Measurements from ENCODE around the gene SLC8A1.

The SLC8A1 gene

DNA sequence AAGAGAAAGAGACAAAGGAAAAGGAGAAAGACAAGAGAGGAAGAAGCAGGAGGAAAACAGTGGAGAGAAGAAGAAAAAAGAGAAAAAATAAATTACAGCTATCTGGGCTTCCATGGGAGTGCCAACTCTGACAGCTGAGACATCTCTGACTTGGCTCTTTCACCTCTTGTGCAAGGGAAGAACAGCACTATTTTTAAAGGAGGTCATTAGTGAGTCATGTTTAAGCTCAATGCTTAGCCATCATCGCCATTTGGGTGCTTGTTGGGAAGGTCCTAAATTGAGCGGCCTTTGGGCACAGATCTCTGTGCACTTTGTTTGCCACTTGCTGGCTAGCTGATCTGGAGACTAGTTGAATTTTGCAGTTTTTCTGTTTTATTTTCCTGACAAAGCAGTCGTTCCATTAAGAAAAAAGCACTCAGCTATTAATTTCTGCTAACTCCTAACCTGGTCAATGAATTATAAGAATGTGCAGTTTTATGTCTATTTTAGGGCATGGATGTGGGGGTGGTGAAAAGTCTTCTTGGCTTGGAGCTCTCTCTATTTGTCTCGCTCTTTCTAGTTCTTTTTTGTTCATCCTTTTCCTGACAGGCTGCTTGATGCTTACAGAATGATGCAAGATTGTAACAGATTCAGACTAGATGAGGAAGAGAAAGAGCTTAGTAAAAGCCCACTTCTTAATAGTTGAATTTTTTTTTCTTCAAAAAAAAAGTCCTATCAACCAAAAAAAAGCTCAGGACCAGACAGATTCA, 231.5 kb downstream of the SLC8A1 start:
- peak; percentile 88 for DNase-seq

DNA sequence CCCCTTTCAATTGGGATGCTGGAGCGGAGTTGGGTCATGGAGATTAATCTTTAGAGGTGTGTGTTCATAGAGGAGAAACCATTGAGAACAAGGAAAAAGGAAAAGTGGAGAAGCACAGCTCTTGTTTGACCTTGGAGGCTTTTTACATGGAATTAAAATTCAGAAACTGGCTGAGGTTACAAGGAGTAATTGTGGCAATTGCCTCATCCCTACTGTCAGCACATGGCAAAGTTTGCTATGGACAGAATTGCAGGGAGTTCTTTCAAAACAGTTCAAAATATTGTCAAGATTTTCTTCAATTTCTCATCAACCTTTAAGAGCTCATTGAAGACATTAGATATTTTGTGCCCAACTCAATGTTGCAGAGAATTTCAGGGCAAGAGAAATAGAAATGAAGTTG, 232.7 kb downstream of the SLC8A1 start:
- no peak for DNase-seq

GRCh38 chr2:40218679-40219078, 233.2 kb downstream of the SLC8A1 start:
- DNase-seq = peak; percentile 23

DNA sequence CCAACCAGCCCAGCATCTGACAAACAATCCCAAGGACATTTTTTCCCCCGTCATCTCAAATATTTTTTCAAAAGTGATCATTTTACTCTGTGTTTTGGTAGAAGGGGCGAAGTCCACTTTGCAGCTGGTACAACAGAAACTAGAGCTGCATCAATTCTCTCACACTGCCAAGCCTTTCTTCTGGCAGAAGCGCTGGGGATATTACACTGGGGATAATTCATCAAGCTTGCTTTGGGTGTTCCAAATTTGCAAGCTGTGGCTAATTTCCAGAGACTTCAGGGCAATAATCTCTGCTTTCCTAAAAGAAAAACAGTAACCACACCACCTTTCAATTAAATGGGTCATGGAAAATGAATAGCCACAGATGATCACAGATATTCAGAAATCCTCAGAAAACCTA, 238.3 kb downstream of the SLC8A1 start:
- DNase-seq = peak; percentile 49

- DNase-seq = peak; percentile 16
Observed at GRCh38 chr2:40213071-40213470, 238.8 kb downstream of the SLC8A1 start.

- no peak for DNase-seq
Observed at GRCh38 chr2:40210968-40211353, 240.9 kb downstream of the SLC8A1 start.

DNA sequence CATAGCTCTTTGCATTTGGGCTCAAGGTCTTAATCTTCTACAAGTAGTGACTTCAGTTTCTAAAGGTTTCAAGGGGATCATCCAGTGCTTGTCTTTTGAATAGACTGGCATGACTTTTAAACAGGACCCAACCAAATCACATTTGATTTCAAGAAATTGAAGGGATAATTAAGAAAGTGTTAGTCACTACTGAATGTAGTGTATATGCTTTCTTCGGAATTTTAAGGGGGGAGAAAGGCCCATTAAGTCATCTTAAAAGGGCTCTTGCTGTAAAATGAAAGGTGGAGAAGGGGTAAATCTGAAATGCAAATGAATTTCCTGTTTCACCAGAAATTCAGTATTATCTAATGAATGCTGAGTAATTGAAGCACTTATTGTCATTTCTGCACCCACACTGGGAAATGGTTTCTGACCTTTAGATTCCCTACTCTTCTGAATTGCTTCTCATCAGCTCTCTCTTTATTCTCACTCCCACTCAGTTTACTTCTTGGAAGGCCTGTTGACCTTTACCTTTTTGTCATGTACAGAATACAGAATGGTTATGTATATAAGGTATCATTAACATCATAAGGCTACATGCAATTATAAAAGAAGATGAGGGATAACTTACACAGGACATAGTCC, 241.4 kb downstream of the SLC8A1 start:
- no peak for DNase-seq

GRCh38 chr2:40209761-40210160, 242.1 kb downstream of the SLC8A1 start:
- DNase-seq = no peak

DNA sequence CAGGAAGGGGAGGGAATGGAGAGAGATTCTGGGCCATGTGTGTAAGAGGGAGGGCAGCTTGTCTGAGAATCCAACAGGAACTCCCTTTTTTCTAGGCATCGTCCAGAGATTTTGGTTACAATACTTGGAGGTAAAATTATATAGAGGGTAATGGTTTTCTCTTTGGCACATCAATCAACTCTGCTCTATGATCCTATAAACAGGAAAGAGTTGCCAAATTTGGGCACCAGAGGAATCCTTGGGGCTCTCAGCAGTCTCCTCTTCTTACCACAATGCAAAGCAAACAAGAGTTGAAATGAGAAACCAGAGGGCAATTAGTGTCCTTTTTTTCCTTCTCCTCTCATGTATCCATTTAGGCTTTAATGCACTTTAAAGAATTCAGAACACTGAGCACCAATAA, 243.4 kb downstream of the SLC8A1 start:
- peak; percentile 28 for DNase-seq

- DNase-seq = peak; percentile 91
Observed at GRCh38 chr2:40204268-40204667, 247.6 kb downstream of the SLC8A1 start.

DNA sequence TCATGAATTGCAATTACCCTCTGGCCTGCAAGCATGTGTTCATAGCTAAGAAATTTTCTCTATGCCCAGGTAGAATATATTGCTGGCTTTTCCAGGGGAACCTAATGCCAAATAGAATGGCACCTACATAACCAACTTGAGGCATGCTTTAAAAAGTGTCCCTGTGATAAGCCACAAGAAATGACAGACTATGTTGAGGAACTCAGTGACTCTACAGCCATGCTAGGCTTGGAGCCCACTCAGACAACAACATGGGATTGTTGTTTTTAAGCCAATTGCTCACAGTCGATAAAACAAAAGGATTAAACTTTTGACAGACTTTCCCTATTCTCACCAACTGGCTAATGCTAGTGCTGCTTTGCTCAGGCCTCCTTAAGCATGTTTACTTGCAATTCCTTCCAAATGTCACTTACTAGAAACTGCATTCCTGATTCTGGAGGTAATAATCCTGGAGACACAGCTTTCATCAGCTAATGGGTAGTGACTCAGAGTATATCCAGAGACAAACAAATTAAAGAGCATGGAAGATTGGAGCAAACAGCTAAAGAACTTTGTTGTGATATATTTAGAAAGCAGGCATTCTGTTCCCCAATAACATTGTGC, 249.0 kb downstream of the SLC8A1 start:
- DNase-seq = peak; percentile 57

DNA sequence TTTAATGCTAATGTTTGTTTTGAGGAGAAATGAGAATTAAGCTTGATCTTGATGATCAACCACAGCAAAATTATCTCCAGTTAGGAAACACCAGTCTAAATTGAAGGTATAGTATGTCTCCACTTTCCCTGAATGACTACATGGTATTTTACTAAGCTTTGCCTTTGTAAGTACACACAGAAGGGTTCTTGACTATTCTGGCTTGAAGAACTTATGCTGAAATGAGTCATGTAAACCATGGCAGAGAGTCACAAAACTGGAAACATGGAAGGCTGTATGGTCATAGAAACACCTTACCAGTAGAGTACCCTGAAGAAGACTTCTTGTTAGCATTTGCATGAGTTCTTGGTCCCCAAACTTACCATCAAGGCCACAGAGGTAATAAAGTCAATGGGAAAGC, 250.5 kb downstream of the SLC8A1 start:
- DNase-seq = no peak

DNA sequence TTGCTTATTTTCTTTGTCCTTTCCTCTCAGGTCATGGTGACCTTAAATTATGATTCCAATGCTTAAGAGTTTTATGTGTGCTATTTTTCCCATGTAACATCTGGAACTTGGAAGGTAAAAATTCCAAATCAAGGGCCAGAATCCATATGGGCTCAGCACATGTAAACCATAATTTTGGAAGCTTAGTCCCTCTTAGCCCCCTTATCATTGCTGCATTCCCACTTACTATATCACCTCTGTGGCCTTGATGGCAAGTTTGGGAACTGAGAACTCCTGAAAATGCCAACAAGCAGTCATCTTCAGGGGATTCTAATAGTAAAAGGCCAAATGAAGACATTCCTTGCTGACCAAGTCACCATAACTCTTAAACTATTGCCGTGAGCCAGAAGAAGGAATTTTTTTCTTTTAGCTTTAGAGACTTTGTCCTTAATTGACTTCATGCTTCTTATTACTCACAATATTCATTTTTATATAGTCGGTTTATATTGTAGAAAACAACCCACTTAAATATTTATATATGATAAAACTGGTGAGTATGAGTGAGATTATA, 251.4 kb downstream of the SLC8A1 start:
- DNase-seq = no peak

DNA sequence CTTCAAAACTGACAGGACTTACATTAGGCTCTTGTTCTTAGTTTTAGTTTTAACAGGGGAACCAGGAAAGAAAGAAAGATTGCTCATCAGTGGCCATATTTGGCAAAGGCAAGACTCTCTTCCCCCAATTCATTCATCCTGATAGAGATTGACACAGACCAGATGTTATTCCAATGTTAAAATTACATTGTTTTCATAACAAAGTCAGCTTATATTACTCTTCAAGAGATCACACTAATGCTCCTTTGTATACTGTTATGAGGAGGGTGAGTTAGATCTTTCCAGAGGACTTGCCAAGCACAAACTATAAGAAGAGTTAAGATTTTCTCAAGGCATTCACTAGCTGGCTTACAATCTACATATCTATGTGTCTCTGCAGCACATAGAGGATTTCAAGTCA, 252.1 kb downstream of the SLC8A1 start:
- peak; percentile 34 for DNase-seq

DNA sequence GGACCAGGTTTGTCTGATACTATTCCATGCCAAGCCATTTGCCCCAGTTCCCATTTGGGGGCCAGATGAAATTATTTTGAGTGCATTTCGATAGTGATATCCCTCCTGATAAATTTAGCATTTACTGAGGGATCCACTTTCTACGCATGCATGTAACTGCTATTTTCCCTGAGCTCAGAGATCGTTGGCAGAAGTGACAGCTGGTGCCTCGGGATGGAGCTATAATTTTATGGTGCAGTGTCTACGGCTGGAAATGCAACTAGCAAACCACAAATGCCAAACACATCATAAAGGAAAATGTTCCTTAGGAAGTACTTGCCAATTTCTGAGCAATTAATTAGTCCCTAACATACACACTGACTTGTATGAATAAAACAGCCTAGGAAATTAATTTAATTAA, 254.8 kb downstream of the SLC8A1 start:
- DNase-seq = peak; percentile 66

DNA sequence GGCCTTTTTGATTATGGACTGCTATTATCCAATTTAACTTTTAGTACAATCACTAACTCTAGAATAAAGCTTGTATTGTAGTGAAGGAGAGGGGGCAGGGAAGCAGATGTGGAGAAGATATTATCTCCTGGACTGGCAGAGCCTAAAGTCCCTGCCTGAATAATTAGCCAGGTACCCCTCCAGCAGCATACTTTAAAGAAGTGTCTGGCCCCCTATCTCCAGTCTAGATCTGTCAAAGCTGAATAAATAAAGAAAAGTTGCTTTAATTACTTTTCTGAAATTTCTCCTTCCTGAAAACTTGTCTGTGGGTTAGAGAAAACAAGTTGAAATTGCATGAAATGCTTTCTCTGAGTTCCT, 258.2 kb downstream of the SLC8A1 start:
- DNase-seq = no peak

- DNase-seq = peak; percentile 14
Observed at GRCh38 chr2:40192864-40193669, 258.8 kb downstream of the SLC8A1 start.

- no peak for DNase-seq
Observed at GRCh38 chr2:40190457-40190856, 261.4 kb downstream of the SLC8A1 start.

GRCh38 chr2:40189881-40190280, 262.0 kb downstream of the SLC8A1 start:
- peak; percentile 50 for DNase-seq

GRCh38 chr2:40187054-40187453, 264.8 kb downstream of the SLC8A1 start:
- DNase-seq = peak; percentile 72

GRCh38 chr2:40184551-40184950, 267.3 kb downstream of the SLC8A1 start:
- no peak for DNase-seq

GRCh38 chr2:40181855-40182254, 270.0 kb downstream of the SLC8A1 start:
- no peak for DNase-seq

DNA sequence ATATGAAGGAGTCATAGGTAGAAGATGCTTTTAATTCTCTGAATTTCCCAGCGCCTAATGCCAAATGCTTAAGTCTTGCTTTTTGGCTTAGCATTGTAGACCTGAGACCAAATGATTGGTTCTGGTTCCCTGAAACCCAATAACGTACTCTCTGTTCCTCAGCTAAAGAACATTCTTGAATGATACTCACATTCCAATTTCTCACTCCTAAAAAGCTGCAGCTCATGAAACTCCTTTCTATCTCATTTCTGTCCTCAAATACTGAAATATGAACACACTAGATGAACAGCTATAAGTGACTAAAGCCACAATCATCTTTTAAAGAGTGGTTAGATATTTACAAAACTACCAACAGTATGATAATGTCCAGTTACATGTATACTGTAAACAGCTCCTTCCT, 272.1 kb downstream of the SLC8A1 start:
- no peak for DNase-seq
